KBM-7 (cell line): ENCODE results near the gene OR4D11.
A peak's percentile ranks its signal among the peaks of the same experiment; 100 is the strongest.
"Not testable (repeated sequence)": the region's sequence is repeated elsewhere in the genome, so short reads cannot be mapped to it uniquely, and the experiment has no call there.

Source experiments
- DNase-seq: peaks from one replicate; pipeline ENCODE4 v3.0.0-alpha.2; 2015
- in situ Hi-C: fragments of 300-500 bp; cut with MboI; formaldehyde crosslinking; loops from 2 replicates; pipeline ENCODE4 v1.14.3; 2020; ENCODE audit warnings: low sequenced_read_pairs, low pct_unique_long_range_greater_than_20kb, mixed read lengths

OR4D11 gene

GRCh38 chr11:59545179-59546020 is 42.0 kb downstream of the OR4D11 start:
- in situ Hi-C loops: no loop called here
- no peak for DNase-seq

GRCh38 chr11:59547605-59548308 is 44.4 kb downstream of the OR4D11 start:
- in situ Hi-C loops: not testable (repeated sequence)
- DNase-seq: peak; percentile 65

- in situ Hi-C loops: no loop called here
- DNase-seq: no peak
Measured at GRCh38 chr11:59548309-59548656, 44.9 kb downstream of the OR4D11 start.

- in situ Hi-C loops: no loop called here
Measured at GRCh38 chr11:59550368-59550841, 47.0 kb downstream of the OR4D11 start.

GRCh38 chr11:59550842-59551658 is 47.7 kb downstream of the OR4D11 start:
- in situ Hi-C loops: no loop called here
- DNase-seq: peak; percentile 92

More at GRCh38 chr11:59550368-59550841, 47.0 kb downstream of the OR4D11 start:
- DNase-seq: peak; percentile 95

- in situ Hi-C loops: no loop called here
- no peak for DNase-seq
Measured at GRCh38 chr11:59551659-59552521, 48.5 kb downstream of the OR4D11 start.

- no peak for DNase-seq
- in situ Hi-C loops: no loop called here
Measured at GRCh38 chr11:59552844-59553243, 49.5 kb downstream of the OR4D11 start.

GRCh38 chr11:59553323-59553722 is 49.9 kb downstream of the OR4D11 start:
- in situ Hi-C loops: no loop called here
- DNase-seq: no peak
